ENCODE measurements around the gene ADH5. TPM values are rescaled to one million over a fixed set of nuclear protein-coding genes. Genes with fewer than 3 reads are reported as not detected.

Gene ADH5
- total and polyA plus RNA-seq, 2 of the 8 experiments (the other 6 are each of a cell fraction or from before 2014, with no cell fraction given): 223 to 327 TPM

DNA sequence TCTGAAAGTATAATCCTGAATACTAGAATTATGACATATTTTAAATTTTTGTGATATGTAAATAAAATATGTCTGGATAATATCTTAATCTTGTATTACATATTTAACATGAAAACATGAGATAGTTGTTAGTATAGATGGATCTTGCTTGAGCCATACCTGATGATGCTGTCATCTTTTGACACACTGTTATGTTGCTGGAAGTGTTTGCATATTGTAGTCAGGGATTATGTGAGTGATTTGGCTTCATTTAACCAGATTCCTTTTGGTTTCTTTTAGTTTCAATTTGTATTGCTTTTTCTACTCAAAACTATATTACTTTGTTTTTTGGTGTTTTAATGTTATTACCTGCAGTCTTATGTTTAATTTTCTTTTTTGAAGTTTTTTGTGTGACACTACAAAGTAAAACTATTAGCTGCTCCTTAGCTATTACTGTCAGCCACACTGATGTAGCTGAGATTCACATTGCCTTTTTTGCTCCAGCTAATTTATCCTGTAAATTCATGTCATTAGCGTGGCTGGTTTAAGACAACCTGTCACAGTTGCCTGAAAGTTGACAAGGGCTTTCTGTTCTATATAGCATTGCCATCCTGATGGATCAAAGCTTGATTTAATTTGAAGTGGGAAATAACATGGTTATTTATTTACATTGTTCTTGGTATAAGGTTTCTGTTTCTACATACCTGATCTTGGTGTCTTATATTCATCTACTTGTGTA, 59.4 kb downstream of the ADH5 start:
- no peak overlapping the region for H2BK15ac ChIP-seq (ENCODE audit: low read length)
- no peak overlapping the region for H3K23ac ChIP-seq (ENCODE audit: insufficient read length)
- DNase-seq (ENCODE audit: low read depth in 1 of 2, low spot score in 2 of 2): no peak
- no peak overlapping the region for H3K4me2 ChIP-seq (ENCODE audit: insufficient read depth in 1 of 2, low read depth in 2 of 2, low read length in 2 of 2)
- no peak overlapping the region for H2AK5ac ChIP-seq (ENCODE audit: low read depth, low read length)
- no peak overlapping the region for H4K5ac ChIP-seq (ENCODE audit: insufficient read length, low read depth, low read length)
- no peak overlapping the region for H3K4me3 ChIP-seq (ENCODE audit: extremely low read depth in 1 of 4, insufficient read depth in 2 of 4, low read depth in 3 of 4, low read length in 4 of 4)
- H2AFZ ChIP-seq (ENCODE audit: low read length): no peak overlapping the region
- H3K56ac ChIP-seq (replicated peaks; ENCODE audit: insufficient read length, low read depth, low read length): no peak overlapping the region
- H2BK12ac ChIP-seq (ENCODE audit: low read depth, low read length): no peak overlapping the region
- CTCF ChIA-PET (ENCODE audit: partially characterized antibody): interaction anchor here (1.1 to 2.3 kb wide), 4 partner anchors 19 to 34 kb away, joined by 3 to 14 read pairs (median 4); partner anchors contain the start of gene METAP1
- H3K36me3 ChIP-seq (ENCODE audit: control insufficient read depth in 2 of 4, insufficient read depth in 4 of 4, low read length in 3 of 4): peaks cover 0 to 6% (median 1%) of the 10 kb centered on the region in 4 experiments; a peak in 1 of 8 replicates
- H3K27me3 ChIP-seq (replicated peaks in 1 of 4; ENCODE audit: control insufficient read depth in 3 of 4, extremely low read depth in 1 of 4, insufficient read depth in 3 of 4, low read length in 3 of 4): no peaks in the 10 kb centered on the region
- H4K91ac ChIP-seq (replicated peaks; ENCODE audit: insufficient read length, low read length): no peak overlapping the region
- no peak overlapping the region for H3K4ac ChIP-seq (replicated peaks; ENCODE audit: insufficient read length, low read depth, low read length)
- no peak overlapping the region for H2BK5ac ChIP-seq (ENCODE audit: low read depth, low read length)
- no peak for FAIRE-seq
- TF ChIP-seq KDM1A (IDR thresholded peaks at IDR 0.05; ENCODE audit: borderline replicate concordance, low read length): no peak
- TF ChIP-seq MAFK (IDR thresholded peaks at IDR 0.05; ENCODE audit: low read depth, low read length): no peak
- no peak for TF ChIP-seq TAF1 (IDR thresholded peaks at IDR 0.05; ENCODE audit: low read depth, low read length)
- TF ChIP-seq KDM4A (IDR thresholded peaks at IDR 0.05; ENCODE audit: low read depth, low read length, severe bottlenecking): no peak
- TF ChIP-seq CHD1 (IDR thresholded peaks at IDR 0.05; ENCODE audit: low read depth, low read length): no peak
- TF ChIP-seq BRCA1 (IDR thresholded peaks at IDR 0.05; ENCODE audit: low read depth, low read length): no peak
- no peak for TF ChIP-seq SRF (IDR thresholded peaks at IDR 0.05; ENCODE audit: low read depth, low read length)
- H3K4me1 ChIP-seq (replicated peaks in 1 of 4; ENCODE audit: control insufficient read depth in 3 of 4, insufficient read depth in 4 of 4, low read length in 3 of 4): peaks cover 0 to 10% (median 5%) of the 10 kb centered on the region in 4 experiments; a peak in 3 of 7 replicates
- H4K20me1 ChIP-seq (replicated peaks in 1 of 2; ENCODE audit: control insufficient read depth in 1 of 2, insufficient read depth in 2 of 2, low read length in 2 of 2): peaks cover 4 to 15% of the 10 kb centered on the region in 2 experiments
- no peak overlapping the region for H3K14ac ChIP-seq (ENCODE audit: insufficient read length)
- H2BK20ac ChIP-seq (ENCODE audit: low read length): no peak overlapping the region
- POLR2A ChIA-PET (ENCODE audit: partially characterized antibody): interaction anchor here (1.3 to 1.4 kb wide), 2 partner anchors 27 to 34 kb away, joined by 4 to 5 read pairs; partner anchors contain the start of gene METAP1
- no peak overlapping the region for H3K9ac ChIP-seq (replicated peaks in 1 of 4; ENCODE audit: extremely low read depth in 1 of 4, low read depth in 3 of 4, low read length in 3 of 4)
- no peaks in the 10 kb centered on the region for H3K9me3 ChIP-seq (ENCODE audit: insufficient read depth in 2 of 2, low read depth in 1 of 2, low read length in 1 of 2)
- H3K79me2 ChIP-seq (ENCODE audit: control insufficient read depth in 1 of 2, insufficient read depth in 2 of 2, low read length in 2 of 2): peaks cover 11 to 98% of the 10 kb centered on the region in 2 experiments
- no peak overlapping the region for H4K8ac ChIP-seq (ENCODE audit: extremely low read depth, insufficient read depth, low read length)
- WGBS, 2 experiments (ENCODE audit: extremely low coverage in 1 of 2, insufficient coverage in 1 of 2, insufficient read length in 1 of 2, insufficient replicate concordance in 2 of 2, low coverage in 1 of 2, low lambda C conversion rate in 2 of 2, missing lambda C conversion rate in 1 of 2): 0% methylated on average over 1 of the region's 1 CpG; no CpG with 5 or more reads in 1 of the 2 experiments
- no peak overlapping the region for H3K18ac ChIP-seq (ENCODE audit: extremely low read depth, low read length)
- no peak overlapping the region for H3K27ac ChIP-seq (ENCODE audit: low read depth, low read length)
- H3K23me2 ChIP-seq (ENCODE audit: low read depth, low read length): no peaks in the 10 kb centered on the region
- no peak overlapping the region for H2BK120ac ChIP-seq (replicated peaks; ENCODE audit: low read depth, low read length)
- H3K79me1 ChIP-seq (ENCODE audit: low read depth, low read length): peaks cover 2% of the 10 kb centered on the region; the same call in 1 of the 2 replicates
